Endodermal cell (in vitro differentiated cells): ENCODE data around the gene MLXIP. TPM values are rescaled to one million over a fixed set of nuclear protein-coding genes. Genes with fewer than 3 reads are reported as not detected.

Source experiments
- DNase-seq: peaks from one replicate; pipeline ENCODE4 v3.0.0-alpha.2; 2017
- H3K27ac ChIP-seq: 2 replicates; pipeline ENCODE4 v1.5.1; 2013; ENCODE audit warnings: mild to moderate bottlenecking, low read depth, low read length, moderate library complexity
- H3K27me3 ChIP-seq: 2 replicates; pipeline ENCODE4 v1.6.1; 2013; ENCODE audit warnings: mild to moderate bottlenecking, low read length, moderate library complexity; ENCODE audit not compliant: insufficient read depth, control insufficient read depth, poor library complexity, severe bottlenecking
- H3K36me3 ChIP-seq: 2 replicates; pipeline ENCODE4 v1.7.0; 2013; ENCODE audit warnings: mild to moderate bottlenecking, low read length, moderate library complexity; ENCODE audit not compliant: control insufficient read depth, insufficient read depth
- H3K4me1 ChIP-seq: one replicate; pipeline ENCODE4 v1.7.0; 2013; ENCODE audit warnings: low read length; ENCODE audit not compliant: control insufficient read depth, insufficient read depth
- H3K4me3 ChIP-seq: 2 replicates; pipeline ENCODE4 v1.5.1; 2013; ENCODE audit warnings: mild to moderate bottlenecking, low read length, moderate library complexity
- H3K9ac ChIP-seq: 2 replicates; pipeline ENCODE4 v1.6.1; 2013; ENCODE audit warnings: mild to moderate bottlenecking, low read length, moderate library complexity; ENCODE audit not compliant: poor library complexity, severe bottlenecking; ENCODE audit errors: extremely low read depth
- H3K9me3 ChIP-seq: 2 replicates; pipeline ENCODE4 v1.6.1; 2013; ENCODE audit warnings: mild to moderate bottlenecking, low read length, moderate library complexity; ENCODE audit not compliant: control insufficient read depth
- H3K27ac Mint-ChIP-seq: 2 replicates; pipeline ENCODE4 v1.8.0; 2020; ENCODE audit warnings: mixed read lengths
- H3K27me3 Mint-ChIP-seq: 2 replicates; pipeline ENCODE4 v1.8.0; 2021; ENCODE audit warnings: mild to moderate bottlenecking, mixed read lengths; ENCODE audit not compliant: insufficient read depth
- H3K36me3 Mint-ChIP-seq: 2 replicates; pipeline ENCODE4 v1.8.0; 2020; ENCODE audit warnings: low read depth, mixed read lengths
- H3K4me1 Mint-ChIP-seq: 2 replicates; pipeline ENCODE4 v1.8.0; 2020; ENCODE audit warnings: mixed read lengths
- H3K4me3 Mint-ChIP-seq: 2 replicates; pipeline ENCODE4 v1.8.0; 2020; ENCODE audit warnings: mild to moderate bottlenecking, moderate library complexity, mixed read lengths
- H3K9me3 Mint-ChIP-seq: 2 replicates; pipeline ENCODE4 v1.8.0; 2020; ENCODE audit warnings: mild to moderate bottlenecking, mixed read lengths
- CTCF ChIP-seq: fragments of 200-600 bp; sonication (generic); conservative IDR thresholded peaks from 2 replicates; pipeline ENCODE4 v1.5.0; 2021; ENCODE audit warnings: antibody characterized with exemption, mild to moderate bottlenecking
- WGBS, 2 experiments: methylation state at CpG; one replicate each; pipeline versions ENCODE4 v1.1.5 to v1.1.7; 2013; ENCODE audit warnings: missing lambda C conversion rate in 2 of 2, mixed read lengths in 1 of 2; ENCODE audit not compliant: insufficient coverage in 1 of 2, insufficient read length in 1 of 2; 5-methylcytosine and 5-hydroxymethylcytosine counted together
- total RNA-seq, 2 donors: library from RNA; stranded (reverse); fragmentation: NEBNext Ultra II Directional in 1 of 2; extraction: Animal tissue kit (Norgen Biotek cat#: 25700) in 1 of 2; gene quantifications; 2 replicates in 1 of 2; 3 replicates in 1 of 2; pipeline ENCODE4 v1.2.1, GENCODE V29; 2021

MLXIP gene
- total RNA-seq, 2 donors from 2014 or later: 27.4 to 32.2 TPM

- Histone ChIP-seq H3K4me1 (no peaks in the 10 kb centered on the region), H3K27ac (no peak overlapping the region), H3K9me3 (no peaks in the 10 kb centered on the region), H3K4me3 (no peak overlapping the region), H3K27me3 (no peaks in the 10 kb centered on the region), H3K9ac (no peak overlapping the region), H3K36me3 (no peaks in the 10 kb centered on the region)
- TF ChIP-seq CTCF: no peak
- Mint-ChIP-seq H3K27me3 (peaks cover 2% of the 10 kb centered on the region), H3K27ac (no peak overlapping the region), H3K36me3 (no peaks in the 10 kb centered on the region), H3K9me3 (peaks cover 19% of the 10 kb centered on the region), H3K4me1 (peaks cover 5% of the 10 kb centered on the region), H3K4me3 (no peak overlapping the region)
- no peak for DNase-seq
- 86 to 91% methylated on average over 8 to 9 of the region's 11 CpGs for WGBS, 2 experiments
Observed at GRCh38 chr12:122160761-122161160, 82.2 kb downstream of the MLXIP start.

GRCh38 chr12:122161682-122162081 is 83.1 kb downstream of the MLXIP start:
- Histone ChIP-seq H3K4me3 (no peak overlapping the region), H3K27me3 (no peaks in the 10 kb centered on the region), H3K36me3 (no peaks in the 10 kb centered on the region), H3K9me3 (no peaks in the 10 kb centered on the region), H3K27ac (no peak overlapping the region), H3K9ac (no peak overlapping the region), H3K4me1 (no peaks in the 10 kb centered on the region)
- WGBS, 2 experiments: 92 to 100% methylated on average over 6 to 7 of the region's 8 CpGs
- Mint-ChIP-seq H3K27me3 (peaks cover 2% of the 10 kb centered on the region), H3K4me1 (no peaks in the 10 kb centered on the region), H3K9me3 (peaks cover 19% of the 10 kb centered on the region), H3K27ac (no peak overlapping the region), H3K36me3 (no peaks in the 10 kb centered on the region), H3K4me3 (no peak overlapping the region)
- no peak for DNase-seq
- TF ChIP-seq CTCF: no peak

- DNase-seq: no peak
- H3K9me3 ChIP-seq: no peaks in the 10 kb centered on the region
- H3K4me1 ChIP-seq: no peaks in the 10 kb centered on the region
- Mint-ChIP-seq H3K27me3 (no peaks in the 10 kb centered on the region), H3K4me1 (no peaks in the 10 kb centered on the region), H3K27ac (no peak overlapping the region), H3K9me3 (peaks cover 19% of the 10 kb centered on the region), H3K36me3 (no peaks in the 10 kb centered on the region), H3K4me3 (no peak overlapping the region)
- H3K27me3 ChIP-seq: no peaks in the 10 kb centered on the region
- no peak overlapping the region for H3K27ac ChIP-seq
- no peak overlapping the region for H3K9ac ChIP-seq
- no peak overlapping the region for H3K4me3 ChIP-seq
- H3K36me3 ChIP-seq: no peaks in the 10 kb centered on the region
- WGBS, 2 experiments: 91 to 92% methylated on average over 2 to 3 of the region's 3 CpGs
- TF ChIP-seq CTCF: no peak
Observed at GRCh38 chr12:122162976-122163375, 84.4 kb downstream of the MLXIP start.
